ENCODE measurements around the gene PRKAR1B. TPM values are rescaled to one million over a fixed set of nuclear protein-coding genes. Genes with fewer than 3 reads are reported as not detected.

The PRKAR1B gene
- polyA plus RNA-seq, 1 of the 3 experiments (the other 2 are of a cell fraction): 63.7 TPM

GRCh38 chr7:555551-556160, 171.4 kb downstream of the PRKAR1B start (continued):
- TF ChIP-seq MEF2A (IDR thresholded peaks at IDR 0.05; ENCODE audit: borderline replicate concordance, low read depth): no peak
- no peak for TF ChIP-seq USF2 (IDR thresholded peaks at IDR 0.05; ENCODE audit: borderline replicate concordance, low read depth, low read length)
- no peak for TF ChIP-seq GATA2 (CRISPR knock-in tag; IDR thresholded peaks at IDR 0.05)

GRCh38 chr7:553636-554111, 173.4 kb downstream of the PRKAR1B start:
- Histone ChIP-seq H3K79me2 (ENCODE audit: insufficient read depth) (no peaks in the 10 kb centered on the region), H3K4me1 (ENCODE audit: control insufficient read depth in 1 of 2, insufficient read depth in 2 of 2, low read depth in 1 of 2, low read length in 1 of 2) (no peaks in the 10 kb centered on the region), H2AFZ (ENCODE audit: low read depth) (no peak overlapping the region), H3K4me3 (ENCODE audit: low read depth in 2 of 2, low read length in 1 of 2) (no peak overlapping the region), H3K4me2 (no peak overlapping the region), H4K20me1 (ENCODE audit: insufficient read depth) (no peaks in the 10 kb centered on the region), H3K36me3 (replicated peaks in 1 of 2; ENCODE audit: control insufficient read depth in 1 of 2, insufficient read depth in 2 of 2, low read length in 1 of 2) (peaks cover 0 to 9% of the 10 kb centered on the region in 2 experiments), H3K9ac (no peak overlapping the region), H3K27me3 (ENCODE audit: insufficient read depth) (no peaks in the 10 kb centered on the region), H3K9me2 (no peaks in the 10 kb centered on the region), H3K9me3 (no peaks in the 10 kb centered on the region), H3K27ac (ENCODE audit: low read depth in 2 of 2, low read length in 1 of 2) (no peak overlapping the region), H3F3A (replicated peaks; ENCODE audit: insufficient read depth) (no peaks in the 10 kb centered on the region)
- POLR2A ChIA-PET: no interaction called here
- CTCF ChIA-PET: interaction anchor here (1.2 to 1.4 kb wide), 3 partner anchors 11 to 319 kb away, joined by 3 to 5 read pairs (median 3); no protein-coding TSS in a partner anchor
- no peak for TF ChIP-seq CHD2 (IDR thresholded peaks at IDR 0.05; ENCODE audit: low read length, partially characterized antibody)
- no peak for TF ChIP-seq FOSL2 (IDR thresholded peaks at IDR 0.05; ENCODE audit: borderline replicate concordance, low read depth)
- TF ChIP-seq JUND (IDR thresholded peaks at IDR 0.05): no peak
- TF ChIP-seq IRF3 (IDR thresholded peaks at IDR 0.05; ENCODE audit: low read depth, low read length): no peak
- TF ChIP-seq CTCF (IDR thresholded peaks at IDR 0.05): no peak
- no peak for TF ChIP-seq USF2 (IDR thresholded peaks at IDR 0.05; ENCODE audit: borderline replicate concordance, low read depth, low read length)
- TF ChIP-seq REST (IDR thresholded peaks at IDR 0.05; ENCODE audit: low read depth, low read length): no peak
- TF ChIP-seq POLR2AphosphoS5 (IDR thresholded peaks at IDR 0.05; ENCODE audit: low read depth, low read length): no peak
- TF ChIP-seq FOXJ3 (CRISPR knock-in tag; IDR thresholded peaks at IDR 0.05): no peak
- no peak for TF ChIP-seq SIN3A (IDR thresholded peaks at IDR 0.05; ENCODE audit: borderline replicate concordance, low read depth, low read length)
- WGBS (ENCODE audit: low lambda C conversion rate): 89% methylated on average over 14 of the region's 18 CpGs
- DNase-seq: no peak
